Dedifferentiated amniotic fluid mesenchymal stem cell (primary cell): Measurements from ENCODE around the gene KLHDC3.
"Not testable (repeated sequence)": the region's sequence is repeated elsewhere in the genome, so short reads cannot be mapped to it uniquely, and the experiment has no call there.

Source experiments
- DNase-seq: peaks from one replicate; pipeline ENCODE4 v3.0.0-alpha.2; 2016; ENCODE audit errors: extremely low spot score

Gene KLHDC3

GRCh38 chr6:43026365-43026764 lies 12.3 kb downstream of the KLHDC3 start:
- no peak for DNase-seq

GRCh38 chr6:43029120-43029519 lies 15.1 kb downstream of the KLHDC3 start:
- DNase-seq, result no peak

DNA sequence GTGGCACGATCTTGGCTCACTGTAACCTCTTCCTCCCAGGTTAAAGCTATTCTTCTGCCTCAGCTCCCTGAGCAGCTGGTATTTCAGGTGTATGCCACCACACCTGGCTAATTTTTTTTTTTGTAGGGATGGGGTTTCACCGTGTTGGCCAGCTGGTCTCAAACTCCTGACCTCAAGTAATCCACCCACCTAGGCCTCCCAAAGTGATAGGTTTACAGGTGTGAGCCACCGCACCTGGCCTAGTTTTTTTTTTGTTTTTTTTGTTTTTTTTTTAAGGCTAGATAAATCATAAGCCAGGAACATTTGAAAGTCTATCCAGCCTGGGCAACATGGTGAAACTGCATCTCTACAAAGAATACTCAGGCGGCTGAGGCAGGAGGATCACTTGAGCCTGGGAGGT lies 18.3 kb downstream of the KLHDC3 start:
- no peak for DNase-seq

GRCh38 chr6:43033496-43034189 lies 19.6 kb downstream of the KLHDC3 start:
- DNase-seq, result no peak

- DNase-seq, result no peak
These were observed 20.1 kb downstream of the KLHDC3 start for GRCh38 chr6:43034190-43034525.

DNA sequence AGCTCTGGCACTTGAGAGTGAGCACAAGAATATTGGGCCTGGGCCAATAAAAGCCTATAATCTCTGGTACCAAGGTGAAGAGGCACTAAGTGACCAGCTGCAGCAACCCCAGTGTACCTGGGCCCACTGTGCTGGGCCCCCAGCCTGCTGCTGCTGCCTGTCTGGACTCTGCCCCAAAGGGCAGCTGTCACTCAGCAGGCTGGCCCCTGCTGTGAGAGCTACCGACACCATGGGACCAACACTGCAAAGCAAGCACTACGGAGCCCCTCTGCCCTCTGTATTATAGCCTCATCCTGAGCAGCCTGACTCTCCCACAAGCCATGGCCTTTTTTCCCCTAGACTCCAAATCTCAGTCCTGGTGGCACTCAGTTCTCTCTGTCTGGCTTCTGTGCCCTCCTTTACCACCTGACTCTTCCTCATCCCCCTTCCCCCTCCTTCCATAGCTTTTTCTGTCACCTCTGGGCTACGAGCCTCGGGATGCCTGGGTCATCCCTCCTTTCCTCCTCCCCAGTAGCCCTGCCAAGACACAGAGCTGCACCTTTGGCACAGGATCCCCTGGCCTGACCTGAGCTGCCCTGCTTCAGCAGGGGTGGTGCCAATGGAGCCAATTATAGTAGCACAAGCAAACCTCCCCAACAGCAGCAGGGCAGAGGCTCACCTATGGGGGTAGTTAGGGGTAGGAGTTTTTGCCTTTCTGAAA lies 21.6 kb downstream of the KLHDC3 start:
- no peak for DNase-seq

GRCh38 chr6:43036712-43037111 lies 22.7 kb downstream of the KLHDC3 start:
- no peak for DNase-seq

- no peak for DNase-seq
These were observed 23.1 kb downstream of the KLHDC3 start for GRCh38 chr6:43037197-43037596.

- DNase-seq, result no peak
These were observed 23.7 kb downstream of the KLHDC3 start for GRCh38 chr6:43037706-43038105.

GRCh38 chr6:43038727-43039126 lies 24.7 kb downstream of the KLHDC3 start:
- DNase-seq, result no peak

DNA sequence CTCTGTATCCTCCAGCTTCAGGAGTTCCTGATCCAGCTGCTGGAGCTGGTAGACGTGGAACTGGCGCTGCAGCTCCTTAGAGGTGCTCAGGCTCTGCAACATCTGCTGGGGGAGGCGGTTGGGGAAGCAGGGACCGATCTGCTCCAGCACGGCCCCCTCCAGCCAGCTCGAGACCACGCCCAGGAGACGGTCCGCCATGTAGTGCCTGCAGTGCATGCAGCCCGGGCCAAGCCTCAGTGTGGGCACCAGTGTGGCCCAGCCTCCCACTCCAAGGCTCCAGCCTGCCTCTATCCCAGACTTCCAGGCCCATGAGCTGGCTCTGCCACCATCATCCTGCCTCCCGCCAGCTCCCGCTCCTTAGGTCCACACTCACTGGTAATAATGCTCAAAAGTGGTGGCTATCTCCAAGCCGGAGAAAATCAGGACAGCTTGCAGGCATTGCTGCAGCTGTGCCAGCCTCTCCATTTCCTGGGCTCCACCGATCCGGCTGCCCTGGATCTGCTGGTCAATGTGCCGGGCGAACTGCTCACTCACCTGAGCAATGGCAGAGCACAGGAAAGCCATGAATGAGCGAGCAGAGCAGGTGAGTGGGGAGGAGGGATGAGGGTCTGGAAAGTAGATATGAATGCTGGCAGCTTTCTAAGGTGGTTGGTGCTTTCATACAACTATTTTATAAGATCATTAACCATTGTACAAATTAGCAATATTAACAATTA lies 26.7 kb downstream of the KLHDC3 start:
- DNase-seq, result no peak

GRCh38 chr6:43041475-43041874 lies 27.4 kb downstream of the KLHDC3 start:
- DNase-seq, result not testable (repeated sequence)

GRCh38 chr6:43043310-43043709 lies 29.3 kb downstream of the KLHDC3 start:
- no peak for DNase-seq

- no peak for DNase-seq
These were observed 31.4 kb downstream of the KLHDC3 start for GRCh38 chr6:43045371-43045930.

- DNase-seq, result no peak
These were observed 33.9 kb downstream of the KLHDC3 start for GRCh38 chr6:43047998-43048397.

GRCh38 chr6:43050981-43051380 lies 36.9 kb downstream of the KLHDC3 start:
- no peak for DNase-seq

DNA sequence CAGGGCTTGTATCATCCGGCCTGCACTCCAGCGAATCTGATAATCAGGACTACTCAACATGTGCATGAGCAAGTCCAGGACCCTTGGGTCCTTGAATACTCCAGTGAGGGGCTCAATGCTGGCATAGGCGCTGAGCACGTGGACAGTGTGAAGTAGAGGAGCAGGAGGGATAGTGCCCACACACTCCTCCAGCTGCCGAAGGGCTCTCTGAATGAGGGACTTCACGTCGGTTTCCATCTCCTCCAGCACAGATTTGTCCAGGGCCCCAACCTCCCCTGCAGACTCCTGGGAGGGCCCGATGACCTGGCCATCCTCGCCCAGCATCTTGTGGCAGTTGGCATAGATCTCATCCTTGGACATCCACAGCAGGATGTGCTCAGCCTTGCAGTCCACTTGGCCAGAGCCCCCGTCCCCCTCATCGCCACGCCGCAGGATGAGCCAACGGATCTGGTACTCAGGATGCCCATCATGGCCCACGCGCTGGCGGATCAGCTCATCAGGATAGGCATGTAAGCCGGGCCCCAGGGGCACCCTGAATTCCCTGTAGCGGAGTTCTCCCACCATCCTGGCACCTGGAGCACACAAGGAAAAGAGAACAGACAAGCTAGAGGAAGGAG lies 38.3 kb downstream of the KLHDC3 start:
- no peak for DNase-seq

DNA sequence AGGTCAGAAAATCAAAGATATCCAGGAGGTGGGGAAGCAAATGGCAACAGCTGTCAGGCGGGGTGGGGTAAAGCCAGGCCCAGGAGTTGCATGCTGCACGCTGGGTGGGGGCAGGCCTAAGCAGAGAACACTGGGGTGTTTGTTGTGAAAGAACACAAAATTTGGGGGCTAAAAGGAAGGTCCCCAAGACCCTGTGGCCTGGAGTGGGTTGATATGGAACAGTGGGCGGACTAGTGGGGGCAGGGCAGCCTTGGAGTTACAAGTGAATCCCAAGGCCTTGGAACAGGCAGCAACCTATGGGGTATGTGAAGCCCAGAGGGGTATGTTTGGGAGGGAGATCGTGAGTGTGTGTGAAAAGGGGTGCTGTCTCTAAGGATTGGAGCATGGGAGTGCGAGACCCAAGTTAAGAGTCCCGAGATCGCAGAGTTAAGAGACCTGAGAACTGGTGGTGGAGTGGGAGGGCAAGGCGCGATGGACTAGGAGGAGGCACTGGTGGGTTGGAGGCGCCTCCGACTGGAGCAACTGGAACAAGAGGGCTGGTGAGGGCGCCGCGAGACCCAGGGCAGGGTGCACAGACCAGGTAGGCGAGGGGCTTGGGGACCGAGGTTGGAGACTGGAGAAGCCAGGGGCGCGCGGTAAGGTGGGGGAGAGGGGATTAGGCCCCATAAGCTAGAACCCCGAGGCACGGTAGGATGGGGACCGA lies 38.9 kb downstream of the KLHDC3 start:
- no peak for DNase-seq

- peak; percentile 94 for DNase-seq
These were observed 39.6 kb downstream of the KLHDC3 start, which contains the start of gene CUL7 for GRCh38 chr6:43053545-43054205. Gene CUL7, minus strand, starts transcription at chr6:43053851. Its CDS starts 1,063 bp downstream, at chr6:43052788.

DNA sequence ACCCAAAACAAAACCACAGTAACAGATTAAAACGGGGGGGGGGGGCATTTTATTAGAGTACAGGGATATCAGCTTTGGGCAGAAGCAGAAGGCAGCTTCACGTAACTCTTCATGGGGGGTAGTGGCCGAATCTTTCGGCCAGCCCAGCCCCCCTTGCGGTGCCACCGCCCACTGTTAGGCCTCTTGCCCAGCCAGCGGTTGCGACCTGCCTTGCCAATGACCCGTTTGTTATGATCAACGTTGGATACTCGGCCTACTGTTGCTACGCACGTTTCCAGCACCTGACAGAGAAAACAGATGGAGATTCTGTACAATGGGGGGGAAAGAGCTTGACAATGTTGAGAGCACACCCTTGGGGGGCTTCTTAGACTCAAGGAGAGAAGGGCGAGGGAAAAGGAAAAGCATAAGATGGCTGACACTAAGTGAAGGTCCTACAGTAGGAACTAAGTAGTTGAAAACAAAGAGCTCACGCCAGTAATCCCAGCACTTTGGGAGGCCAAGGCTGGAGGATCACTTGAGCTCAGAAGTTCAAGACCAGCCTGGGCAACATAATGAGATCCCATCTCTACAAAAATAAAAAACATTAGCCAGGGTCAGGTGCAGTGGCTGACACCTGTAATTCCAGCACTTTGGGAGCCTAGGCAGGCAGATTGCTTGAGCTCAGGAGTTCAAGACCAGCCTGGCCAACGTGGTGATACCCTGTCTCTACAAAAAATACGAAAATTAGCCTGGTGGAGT lies 40.3 kb downstream of the KLHDC3 start:
- no peak for DNase-seq
